BJ (cell line): ENCODE results near the gene ATCAY. TPM values are rescaled to one million over a fixed set of nuclear protein-coding genes. Genes with fewer than 3 reads are reported as not detected.
"Not testable (repeated sequence)": the region's sequence is repeated elsewhere in the genome, so short reads cannot be mapped to it uniquely, and the experiment has no call there.

ENCODE experiments used
- CTCF ChIA-PET: fragments of 350-600 bp; formaldehyde crosslinking; extraction: SDS; loops from one replicate; lab custom pipeline; 2021; ENCODE audit warnings: antibody characterized with exemption, inconsistent platforms; lab: Yijun Ruan, JAX
- POLR2A ChIA-PET: fragments of 300-600 bp; sonication (Branson Sonifier 250); formaldehyde crosslinking; extraction: SDS; loops from one replicate; lab custom pipeline; 2021; ENCODE audit warnings: antibody characterized with exemption; lab: Charles Lee
- DNase-seq: peaks from one replicate; pipeline ENCODE4 v3.0.0-alpha.2; 2011; ENCODE audit warnings: low read depth
- H3K27me3 ChIP-seq: 2 replicates; pipeline ENCODE4 v1.6.0; 2011; ENCODE audit warnings: low read length; ENCODE audit not compliant: control insufficient read depth, insufficient read depth
- H3K36me3 ChIP-seq: 2 replicates; pipeline ENCODE4 v1.5.1; 2011; ENCODE audit warnings: low read length; ENCODE audit not compliant: control insufficient read depth, insufficient read depth
- H3K4me3 ChIP-seq: 2 replicates; pipeline ENCODE4 v1.5.1; 2011; ENCODE audit warnings: low read depth, mild to moderate bottlenecking, control low read depth, low read length
- polyA plus RNA-seq: library from polyadenylated mRNA; depleted of rRNA; stranded (reverse); fragments of >200 nt; gene quantifications from 2 replicates; pipeline ENCODE4 v1.2.3, GENCODE V29; 2011
- TF ChIP-seq, protein P1 (sequence below): IDR thresholded peaks from 2 replicates; pipeline ENCODE4 v1.5.1; 2011; ENCODE audit warnings: low read depth, mild to moderate bottlenecking, control low read depth, inconsistent platforms, low read length, moderate library complexity; ENCODE audit not compliant: insufficient read depth

ATCAY gene
- polyA plus RNA-seq, 1 experiment: not detected

GRCh38 chr19:3932931-3933810 is 52.7 kb downstream of the ATCAY start, which contains the start of gene NMRK2:
Gene NMRK2 (plus strand): TSS chr19:3933069. CDS start chr19:3933672, 603 bp downstream.
- Histone ChIP-seq H3K36me3 (no peaks in the 10 kb centered on the region), H3K4me3 (no peak within 1 kb of the TSS), H3K27me3 (peaks cover 9% of the 10 kb centered on the region)
- CTCF ChIA-PET: no interaction called here
- no peak for DNase-seq
- TF ChIP-seq, protein P1, sequence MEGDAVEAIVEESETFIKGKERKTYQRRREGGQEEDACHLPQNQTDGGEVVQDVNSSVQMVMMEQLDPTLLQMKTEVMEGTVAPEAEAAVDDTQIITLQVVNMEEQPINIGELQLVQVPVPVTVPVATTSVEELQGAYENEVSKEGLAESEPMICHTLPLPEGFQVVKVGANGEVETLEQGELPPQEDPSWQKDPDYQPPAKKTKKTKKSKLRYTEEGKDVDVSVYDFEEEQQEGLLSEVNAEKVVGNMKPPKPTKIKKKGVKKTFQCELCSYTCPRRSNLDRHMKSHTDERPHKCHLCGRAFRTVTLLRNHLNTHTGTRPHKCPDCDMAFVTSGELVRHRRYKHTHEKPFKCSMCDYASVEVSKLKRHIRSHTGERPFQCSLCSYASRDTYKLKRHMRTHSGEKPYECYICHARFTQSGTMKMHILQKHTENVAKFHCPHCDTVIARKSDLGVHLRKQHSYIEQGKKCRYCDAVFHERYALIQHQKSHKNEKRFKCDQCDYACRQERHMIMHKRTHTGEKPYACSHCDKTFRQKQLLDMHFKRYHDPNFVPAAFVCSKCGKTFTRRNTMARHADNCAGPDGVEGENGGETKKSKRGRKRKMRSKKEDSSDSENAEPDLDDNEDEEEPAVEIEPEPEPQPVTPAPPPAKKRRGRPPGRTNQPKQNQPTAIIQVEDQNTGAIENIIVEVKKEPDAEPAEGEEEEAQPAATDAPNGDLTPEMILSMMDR: no peak
- POLR2A ChIA-PET: no interaction called here

- POLR2A ChIA-PET: interaction anchor here (0.7 kb wide), 1 partner anchor 157 kb away, joined by 3 read pairs; no protein-coding TSS in a partner anchor
- H3K27me3 ChIP-seq: peaks cover 9% of the 10 kb centered on the region
- CTCF ChIA-PET: no interaction called here
- DNase-seq: no peak
- TF ChIP-seq, protein P1: no peak
- H3K4me3 ChIP-seq: no peak overlapping the region
- no peaks in the 10 kb centered on the region for H3K36me3 ChIP-seq
These were observed 56.3 kb downstream of the ATCAY start for GRCh38 chr19:3936506-3937442.

DNA sequence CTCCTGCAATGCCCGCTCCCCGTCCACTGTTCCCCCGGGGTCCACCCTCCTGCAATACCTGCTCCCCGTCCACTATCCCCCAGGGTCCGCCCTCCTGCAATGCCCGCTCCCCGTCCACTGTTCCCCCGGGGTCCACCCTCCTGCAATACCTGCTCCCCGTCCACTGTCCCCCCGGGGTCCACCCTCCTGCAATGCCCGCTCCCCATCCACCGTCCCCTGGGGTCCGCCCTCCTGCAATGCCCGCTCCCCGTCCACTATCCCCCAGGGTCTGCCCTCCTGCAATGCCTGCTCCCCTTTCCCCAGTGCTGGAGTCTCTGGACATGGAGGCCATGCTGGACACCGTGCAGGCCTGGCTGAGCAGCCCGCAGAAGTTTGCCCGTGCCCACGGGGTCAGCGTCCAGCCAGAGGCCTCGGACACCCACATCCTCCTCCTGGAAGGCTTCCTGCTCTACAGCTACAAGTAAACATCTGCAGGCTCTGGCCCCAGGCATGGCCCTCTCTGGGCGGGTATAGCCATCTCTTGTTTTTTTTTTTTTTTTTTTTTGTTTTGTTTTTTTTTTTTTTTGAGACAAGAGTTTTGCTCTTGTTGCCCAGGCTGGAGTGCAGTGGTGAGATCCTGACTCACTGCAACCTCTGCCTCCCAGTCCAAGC is 57.9 kb downstream of the ATCAY start:
- H3K36me3 ChIP-seq, POLR2A ChIA-PET, H3K4me3 ChIP-seq, CTCF ChIA-PET, H3K27me3 ChIP-seq, DNase-seq: not testable (repeated sequence)

DNA sequence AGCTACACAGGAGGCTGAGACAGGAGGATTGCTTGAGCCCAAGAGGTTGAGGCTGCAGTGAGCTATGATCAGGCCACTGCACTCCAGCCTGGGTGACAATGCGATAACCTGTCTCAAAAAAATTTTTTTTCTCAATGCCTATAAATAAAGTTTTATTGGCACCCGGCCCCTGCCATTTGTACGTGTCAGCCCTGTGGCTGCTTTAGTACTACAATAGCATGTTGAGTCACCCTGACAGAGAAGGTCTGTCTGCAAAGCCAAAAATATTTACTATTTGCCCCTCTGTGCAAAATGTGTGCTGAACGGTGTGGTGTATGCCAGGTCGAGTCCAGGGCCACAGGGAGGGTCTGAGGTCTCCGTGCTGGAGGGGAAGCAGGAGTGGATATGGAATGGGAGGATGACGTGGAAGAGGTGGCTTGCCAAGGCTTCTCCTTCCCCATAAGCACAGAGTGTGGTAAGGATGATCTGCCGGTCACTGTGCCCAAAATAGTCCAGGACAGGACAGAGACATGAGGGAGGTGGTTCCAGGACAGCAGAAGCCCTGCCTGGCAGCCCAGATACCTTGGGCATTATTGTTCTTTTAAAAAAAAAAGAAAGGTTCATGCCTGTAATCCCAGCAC is 62.4 kb downstream of the ATCAY start:
- TF ChIP-seq, protein P1: no peak
- CTCF ChIA-PET: interaction anchor here (0.5 to 0.6 kb wide), 2 partner anchors 12 to 1174 kb away, joined by 3 to 4 read pairs; no protein-coding TSS in a partner anchor
- no peaks in the 10 kb centered on the region for H3K27me3 ChIP-seq
- DNase-seq: no peak
- POLR2A ChIA-PET: no interaction called here
- H3K36me3 ChIP-seq: no peaks in the 10 kb centered on the region
- H3K4me3 ChIP-seq: no peak overlapping the region

DNA sequence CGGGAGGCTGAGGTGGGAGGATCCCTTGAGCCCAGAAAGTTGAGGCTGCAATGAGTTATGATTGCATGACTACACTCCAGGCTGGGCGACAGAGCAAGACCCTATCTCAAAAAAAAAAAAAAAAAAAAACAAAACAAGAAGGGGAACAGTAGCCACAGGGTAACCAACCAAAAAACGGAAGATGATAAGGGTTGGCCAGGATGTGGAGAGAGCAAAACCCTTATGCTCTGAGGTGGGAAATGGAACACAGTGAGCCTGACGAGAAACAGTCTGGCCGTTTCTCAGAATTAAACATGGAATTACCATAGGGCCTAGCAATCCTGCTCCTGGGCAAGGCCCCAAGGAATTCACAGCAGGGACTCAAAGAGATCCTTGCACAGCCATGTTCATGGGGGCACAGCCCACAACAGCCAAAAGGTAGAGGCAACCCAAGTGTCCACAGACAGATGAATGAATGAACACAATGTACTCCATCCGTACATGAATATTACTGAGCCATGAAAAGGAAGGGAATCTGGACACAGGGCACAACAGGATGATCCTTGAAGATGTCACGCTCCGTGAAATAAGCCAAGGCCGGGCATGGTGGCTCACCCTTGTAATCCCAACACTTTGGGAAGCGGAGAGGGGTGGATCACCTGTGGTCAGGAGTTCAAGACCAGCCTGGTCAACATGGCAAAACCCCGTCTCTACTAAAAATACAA is 63.7 kb downstream of the ATCAY start:
- TF ChIP-seq, protein P1: no peak
- DNase-seq: no peak
- Histone ChIP-seq H3K27me3 (no peaks in the 10 kb centered on the region), H3K4me3 (no peak overlapping the region), H3K36me3 (no peaks in the 10 kb centered on the region)
- CTCF ChIA-PET: no interaction called here
- POLR2A ChIA-PET: no interaction called here
